COLO829 (cell line): ENCODE results near the gene CCR5AS.
"Not testable (repeated sequence)": the region's sequence is repeated elsewhere in the genome, so short reads cannot be mapped to it uniquely, and the experiment has no call there.

Experiments used
- DNase-seq: peaks from one replicate; pipeline ENCODE4 v3.0.0; 2012; ENCODE audit warnings: low spot score

The CCR5AS gene

GRCh38 chr3:46429250-46429649, 22.4 kb upstream of the CCR5AS start:
- DNase-seq: no peak

GRCh38 chr3:46427916-46428833, 21.3 kb upstream of the CCR5AS start:
- DNase-seq: no peak

- not testable (repeated sequence) for DNase-seq
Observed at GRCh38 chr3:46427404-46427803, 20.5 kb upstream of the CCR5AS start.

GRCh38 chr3:46426476-46426875, 19.6 kb upstream of the CCR5AS start:
- not testable (repeated sequence) for DNase-seq

- DNase-seq: no peak
Observed at GRCh38 chr3:46423588-46423987, 16.7 kb upstream of the CCR5AS start.

- DNase-seq: no peak
Observed at GRCh38 chr3:46422617-46423016, 15.8 kb upstream of the CCR5AS start.

GRCh38 chr3:46420931-46421330, 14.1 kb upstream of the CCR5AS start:
- DNase-seq: no peak

- no peak for DNase-seq
Observed at GRCh38 chr3:46419816-46420215, 12.9 kb upstream of the CCR5AS start.

GRCh38 chr3:46417841-46418611, 11.2 kb upstream of the CCR5AS start:
- DNase-seq: no peak

- no peak for DNase-seq
Observed at GRCh38 chr3:46416811-46417510, 10.1 kb upstream of the CCR5AS start.

- no peak for DNase-seq
Observed at GRCh38 chr3:46416125-46416810, 9.4 kb upstream of the CCR5AS start.

GRCh38 chr3:46414739-46415138, 7.9 kb upstream of the CCR5AS start:
- DNase-seq: no peak

GRCh38 chr3:46413951-46414350, 7.1 kb upstream of the CCR5AS start:
- no peak for DNase-seq

GRCh38 chr3:46412786-46413298, 6.0 kb upstream of the CCR5AS start:
- no peak for DNase-seq

GRCh38 chr3:46411271-46411670, 4.4 kb upstream of the CCR5AS start:
- no peak for DNase-seq

- no peak for DNase-seq
Observed at GRCh38 chr3:46410669-46411068, 3.8 kb upstream of the CCR5AS start.

GRCh38 chr3:46409739-46410489, 3.0 kb upstream of the CCR5AS start:
- DNase-seq: no peak

- no peak for DNase-seq
Observed at GRCh38 chr3:46408853-46409252, 2.0 kb upstream of the CCR5AS start.

GRCh38 chr3:46407970-46408369, 1.1 kb upstream of the CCR5AS start:
- DNase-seq: no peak

- no peak for DNase-seq
Observed at GRCh38 chr3:46406443-46406787, 451 bp downstream of the CCR5AS start.
